Liver (tissue), 9 donors: ENCODE results near the gene WDR36. TPM values are rescaled to one million over a fixed set of nuclear protein-coding genes. Genes with fewer than 3 reads are reported as not detected.

Source experiments
- DNase-seq: peaks from one replicate; pipeline ENCODE4 v3.0.0-alpha.2; 2017; ENCODE audit warnings: low spot score
- H3K27ac ChIP-seq, 2 donors: one replicate each; pipeline ENCODE4 v1.7.0; 2013; ENCODE audit warnings: inconsistent platforms in 2 of 2, low read length in 2 of 2, control low read depth in 1 of 2, low read depth in 1 of 2, mild to moderate bottlenecking in 1 of 2
- H3K27me3 ChIP-seq, 4 donors: one replicate each; pipeline versions ENCODE4 v1.6.1 to v1.7.0; 2013; ENCODE audit warnings: low read length in 3 of 4, inconsistent platforms in 1 of 4, mild to moderate bottlenecking in 1 of 4, moderate library complexity in 1 of 4; ENCODE audit not compliant: control insufficient read depth in 4 of 4, insufficient read depth in 4 of 4
- H3K36me3 ChIP-seq, 4 donors: one replicate each; pipeline versions ENCODE4 v1.6.1 to v1.7.0; 2013; ENCODE audit warnings: low read length in 3 of 4, mild to moderate bottlenecking in 3 of 4, low read depth in 1 of 4, moderate library complexity in 1 of 4; ENCODE audit not compliant: control insufficient read depth in 4 of 4, insufficient read depth in 3 of 4
- H3K4me1 ChIP-seq, 4 donors: one replicate each; pipeline versions ENCODE4 v1.6.1 to v1.7.0; 2013; ENCODE audit warnings: low read length in 3 of 4, mild to moderate bottlenecking in 3 of 4, moderate library complexity in 1 of 4; ENCODE audit not compliant: control insufficient read depth in 4 of 4, insufficient read depth in 4 of 4
- H3K4me3 ChIP-seq, 3 donors: one replicate each; pipeline versions ENCODE4 v1.6.1 to v1.7.0; 2013; ENCODE audit warnings: low read length in 3 of 3, control low read depth in 1 of 3, low read depth in 1 of 3, mild to moderate bottlenecking in 1 of 3
- H3K9ac ChIP-seq, 2 donors: one replicate each; pipeline ENCODE4 v1.7.0; 2013; ENCODE audit warnings: low read length in 2 of 2, mild to moderate bottlenecking in 2 of 2, moderate library complexity in 2 of 2, control low read depth in 1 of 2, low read depth in 1 of 2
- H3K9me3 ChIP-seq, 4 donors: one replicate each; pipeline versions ENCODE4 v1.6.1 to v1.7.0; 2013; ENCODE audit warnings: low read length in 3 of 4; ENCODE audit not compliant: control insufficient read depth in 4 of 4
- EGR1 ChIP-seq, 2 donors: IDR thresholded peaks; 2 replicates each; pipeline ENCODE4 v1.6.1; 2016 to 2018; ENCODE audit warnings: antibody characterized with exemption in 2 of 2, low read depth in 2 of 2
- FOXA1 ChIP-seq: IDR thresholded peaks from 2 replicates; pipeline ENCODE4 v1.6.1; 2016; ENCODE audit warnings: antibody characterized with exemption
- GABPA ChIP-seq, 2 donors: IDR thresholded peaks in 1 of 2; conservative IDR thresholded peaks in 1 of 2; 2 replicates each; pipeline ENCODE4 v1.6.1; 2016; ENCODE audit warnings: antibody characterized with exemption in 2 of 2, mild to moderate bottlenecking in 1 of 2, moderate library complexity in 1 of 2
- HNF4A ChIP-seq, 2 donors: conservative IDR thresholded peaks; 2 replicates each; pipeline ENCODE4 v1.6.1; 2016; ENCODE audit warnings: antibody characterized with exemption in 2 of 2, mild to moderate bottlenecking in 2 of 2
- HNF4G ChIP-seq: IDR thresholded peaks from 2 replicates; pipeline ENCODE4 v1.6.1; 2016; ENCODE audit warnings: antibody characterized with exemption
- JUND ChIP-seq, 2 donors: IDR thresholded peaks; 2 replicates each; pipeline ENCODE4 v1.6.1; 2016; ENCODE audit warnings: antibody characterized with exemption in 2 of 2
- NR2F2 ChIP-seq: IDR thresholded peaks from 2 replicates; pipeline ENCODE4 v1.6.1; 2016; ENCODE audit warnings: antibody characterized with exemption
- RAD21 ChIP-seq, 2 donors: IDR thresholded peaks; 2 replicates each; pipeline ENCODE4 v1.6.1; 2016; ENCODE audit warnings: antibody characterized with exemption in 2 of 2, mild to moderate bottlenecking in 2 of 2
- YY1 ChIP-seq: IDR thresholded peaks from 2 replicates; pipeline ENCODE4 v1.6.1; 2016; ENCODE audit warnings: antibody characterized with exemption, mild to moderate bottlenecking
- WGBS: extraction: QIAGEN DNeasy Blood & Tissue Kit; methylation state at CpG from one replicate; pipeline ENCODE4 v1.1.7; 2013; 5-methylcytosine and 5-hydroxymethylcytosine counted together
- polyA plus RNA-seq, 2 donors: library from polyadenylated mRNA; stranded (reverse) in 1 of 2; unstranded in 1 of 2; fragments of 200-250 nt in 1 of 2; fragments of >200 nt in 1 of 2; fragmentation: Nextera tagmentation in 1 of 2; extraction: Ambion mirVana in 1 of 2; gene quantifications; one replicate each; pipeline versions ENCODE4 v1.2.1 to v1.2.3, GENCODE V29; 2013 to 2015
- total RNA-seq, 2 donors: library from RNA; depleted of rRNA; stranded (reverse); fragments of >200 nt; gene quantifications; one replicate each; pipeline ENCODE4 v1.2.3, GENCODE V29; 2014
- TF ChIP-seq, protein P1 (sequence below): fragments of 150-350 bp; IDR thresholded peaks from 2 replicates; pipeline ENCODE4 v1.5.1; 2017; ENCODE audit warnings: improper control_type of control experiment, low read depth, low read length; ENCODE audit not compliant: missing input control
- TF ChIP-seq, protein P2 (sequence below): IDR thresholded peaks from 2 replicates; pipeline ENCODE4 v1.6.1; 2016; ENCODE audit warnings: antibody characterized with exemption
- TF ChIP-seq, protein P3 (sequence below): IDR thresholded peaks from 2 replicates; pipeline ENCODE4 v1.6.1; 2016; ENCODE audit warnings: antibody characterized with exemption
- TF ChIP-seq, protein P4 (sequence below): IDR thresholded peaks from 2 replicates; pipeline ENCODE4 v1.6.1; 2016; ENCODE audit warnings: antibody characterized with exemption
- TF ChIP-seq, protein P5 (sequence below): IDR thresholded peaks from 2 replicates; pipeline ENCODE4 v1.6.1; 2016; ENCODE audit warnings: antibody characterized with exemption, mild to moderate bottlenecking
- donor health status: healthy.
- donor health status: healthy.
- donor health status: healthy.
- donor health status: healthy.
- donor health status: healthy.

The WDR36 gene
- total and polyA plus RNA-seq, 4 donors = 5.2 to 25.7 (median 12.1) TPM

DNA sequence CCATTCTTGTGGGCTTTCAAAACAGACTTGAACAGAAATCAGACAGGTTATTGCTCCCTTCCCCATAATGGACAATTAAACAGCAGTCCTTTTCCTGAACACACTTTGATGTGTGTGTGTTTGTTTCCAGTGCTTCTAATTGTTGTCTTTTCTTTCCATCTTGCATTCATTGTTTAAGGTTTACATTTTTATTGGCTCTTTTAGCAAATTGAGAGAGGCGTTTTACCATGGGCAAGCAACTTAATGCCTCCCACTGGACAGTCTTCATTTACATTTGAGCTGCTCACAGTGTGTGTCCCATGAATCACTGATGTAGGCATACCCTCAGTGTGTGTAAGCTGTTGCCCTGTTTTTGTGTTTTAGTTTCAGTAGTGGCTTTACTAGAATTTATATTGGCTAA is 25.0 kb downstream of the WDR36 start (continued):
- TF ChIP-seq, protein P1, sequence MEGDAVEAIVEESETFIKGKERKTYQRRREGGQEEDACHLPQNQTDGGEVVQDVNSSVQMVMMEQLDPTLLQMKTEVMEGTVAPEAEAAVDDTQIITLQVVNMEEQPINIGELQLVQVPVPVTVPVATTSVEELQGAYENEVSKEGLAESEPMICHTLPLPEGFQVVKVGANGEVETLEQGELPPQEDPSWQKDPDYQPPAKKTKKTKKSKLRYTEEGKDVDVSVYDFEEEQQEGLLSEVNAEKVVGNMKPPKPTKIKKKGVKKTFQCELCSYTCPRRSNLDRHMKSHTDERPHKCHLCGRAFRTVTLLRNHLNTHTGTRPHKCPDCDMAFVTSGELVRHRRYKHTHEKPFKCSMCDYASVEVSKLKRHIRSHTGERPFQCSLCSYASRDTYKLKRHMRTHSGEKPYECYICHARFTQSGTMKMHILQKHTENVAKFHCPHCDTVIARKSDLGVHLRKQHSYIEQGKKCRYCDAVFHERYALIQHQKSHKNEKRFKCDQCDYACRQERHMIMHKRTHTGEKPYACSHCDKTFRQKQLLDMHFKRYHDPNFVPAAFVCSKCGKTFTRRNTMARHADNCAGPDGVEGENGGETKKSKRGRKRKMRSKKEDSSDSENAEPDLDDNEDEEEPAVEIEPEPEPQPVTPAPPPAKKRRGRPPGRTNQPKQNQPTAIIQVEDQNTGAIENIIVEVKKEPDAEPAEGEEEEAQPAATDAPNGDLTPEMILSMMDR = no peak
- TF ChIP-seq NR2F2 = no peak
- TF ChIP-seq, protein P2, sequence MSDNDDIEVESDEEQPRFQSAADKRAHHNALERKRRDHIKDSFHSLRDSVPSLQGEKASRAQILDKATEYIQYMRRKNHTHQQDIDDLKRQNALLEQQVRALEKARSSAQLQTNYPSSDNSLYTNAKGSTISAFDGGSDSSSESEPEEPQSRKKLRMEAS = no peak
- TF ChIP-seq EGR1 (IDR thresholded peaks at IDR 0.05; ENCODE audit: low read depth in 2 of 2) = no peak
- TF ChIP-seq RAD21 (IDR thresholded peaks at IDR 0.05) = no peak
- no peak for TF ChIP-seq JUND (IDR thresholded peaks at IDR 0.05)
- no peak for TF ChIP-seq FOXA1

DNA sequence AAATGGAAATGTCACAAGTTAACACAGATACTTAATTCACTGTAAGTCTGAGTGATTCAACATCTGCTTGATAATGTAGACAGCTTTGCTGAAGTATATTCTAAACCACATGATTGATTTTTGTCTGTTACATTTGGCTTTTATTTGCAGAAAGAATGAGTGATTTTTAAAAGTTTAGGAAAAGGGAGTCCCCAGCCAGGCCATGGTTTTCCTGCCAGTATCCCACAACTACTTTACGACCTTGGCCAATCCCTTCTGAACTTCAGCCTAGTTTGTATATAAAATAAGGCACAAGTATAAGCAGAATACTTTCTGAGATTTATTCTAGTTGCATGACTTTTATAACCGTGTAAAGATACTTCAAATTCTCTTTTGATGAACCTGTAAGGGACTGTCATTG is 27.1 kb downstream of the WDR36 start:
- 82% methylated on average over 2 of the region's 2 CpGs for WGBS

DNA sequence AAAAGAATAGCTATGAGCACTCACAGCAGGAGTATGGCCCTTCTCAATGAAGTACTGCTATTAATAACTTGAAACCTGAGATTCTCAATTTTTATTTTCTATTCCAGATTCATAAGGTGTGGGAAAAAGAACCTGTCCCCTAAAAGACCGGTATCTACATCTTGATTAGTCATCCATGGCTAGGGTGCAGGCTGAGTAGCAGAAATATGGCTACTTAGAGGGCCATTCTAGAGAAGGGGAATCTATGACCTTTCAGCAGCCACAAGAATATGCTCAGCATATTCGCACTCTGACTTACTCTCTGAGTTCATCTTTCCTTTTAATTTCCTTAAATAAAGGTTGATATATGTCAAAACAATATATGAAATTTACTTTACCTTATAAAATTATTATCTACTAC is 27.7 kb downstream of the WDR36 start:
- TF ChIP-seq, protein P3, sequence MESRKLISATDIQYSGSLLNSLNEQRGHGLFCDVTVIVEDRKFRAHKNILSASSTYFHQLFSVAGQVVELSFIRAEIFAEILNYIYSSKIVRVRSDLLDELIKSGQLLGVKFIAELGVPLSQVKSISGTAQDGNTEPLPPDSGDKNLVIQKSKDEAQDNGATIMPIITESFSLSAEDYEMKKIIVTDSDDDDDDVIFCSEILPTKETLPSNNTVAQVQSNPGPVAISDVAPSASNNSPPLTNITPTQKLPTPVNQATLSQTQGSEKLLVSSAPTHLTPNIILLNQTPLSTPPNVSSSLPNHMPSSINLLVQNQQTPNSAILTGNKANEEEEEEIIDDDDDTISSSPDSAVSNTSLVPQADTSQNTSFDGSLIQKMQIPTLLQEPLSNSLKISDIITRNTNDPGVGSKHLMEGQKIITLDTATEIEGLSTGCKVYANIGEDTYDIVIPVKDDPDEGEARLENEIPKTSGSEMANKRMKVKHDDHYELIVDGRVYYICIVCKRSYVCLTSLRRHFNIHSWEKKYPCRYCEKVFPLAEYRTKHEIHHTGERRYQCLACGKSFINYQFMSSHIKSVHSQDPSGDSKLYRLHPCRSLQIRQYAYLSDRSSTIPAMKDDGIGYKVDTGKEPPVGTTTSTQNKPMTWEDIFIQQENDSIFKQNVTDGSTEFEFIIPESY = no peak
- TF ChIP-seq FOXA1 (no peak), HNF4G (no peak), HNF4A (conservative IDR thresholded peaks at IDR 0.05) (no peak)
- TF ChIP-seq, protein P4, sequence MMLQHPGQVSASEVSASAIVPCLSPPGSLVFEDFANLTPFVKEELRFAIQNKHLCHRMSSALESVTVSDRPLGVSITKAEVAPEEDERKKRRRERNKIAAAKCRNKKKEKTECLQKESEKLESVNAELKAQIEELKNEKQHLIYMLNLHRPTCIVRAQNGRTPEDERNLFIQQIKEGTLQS = no peak
- TF ChIP-seq, protein P2 = no peak
- TF ChIP-seq, protein P5, sequence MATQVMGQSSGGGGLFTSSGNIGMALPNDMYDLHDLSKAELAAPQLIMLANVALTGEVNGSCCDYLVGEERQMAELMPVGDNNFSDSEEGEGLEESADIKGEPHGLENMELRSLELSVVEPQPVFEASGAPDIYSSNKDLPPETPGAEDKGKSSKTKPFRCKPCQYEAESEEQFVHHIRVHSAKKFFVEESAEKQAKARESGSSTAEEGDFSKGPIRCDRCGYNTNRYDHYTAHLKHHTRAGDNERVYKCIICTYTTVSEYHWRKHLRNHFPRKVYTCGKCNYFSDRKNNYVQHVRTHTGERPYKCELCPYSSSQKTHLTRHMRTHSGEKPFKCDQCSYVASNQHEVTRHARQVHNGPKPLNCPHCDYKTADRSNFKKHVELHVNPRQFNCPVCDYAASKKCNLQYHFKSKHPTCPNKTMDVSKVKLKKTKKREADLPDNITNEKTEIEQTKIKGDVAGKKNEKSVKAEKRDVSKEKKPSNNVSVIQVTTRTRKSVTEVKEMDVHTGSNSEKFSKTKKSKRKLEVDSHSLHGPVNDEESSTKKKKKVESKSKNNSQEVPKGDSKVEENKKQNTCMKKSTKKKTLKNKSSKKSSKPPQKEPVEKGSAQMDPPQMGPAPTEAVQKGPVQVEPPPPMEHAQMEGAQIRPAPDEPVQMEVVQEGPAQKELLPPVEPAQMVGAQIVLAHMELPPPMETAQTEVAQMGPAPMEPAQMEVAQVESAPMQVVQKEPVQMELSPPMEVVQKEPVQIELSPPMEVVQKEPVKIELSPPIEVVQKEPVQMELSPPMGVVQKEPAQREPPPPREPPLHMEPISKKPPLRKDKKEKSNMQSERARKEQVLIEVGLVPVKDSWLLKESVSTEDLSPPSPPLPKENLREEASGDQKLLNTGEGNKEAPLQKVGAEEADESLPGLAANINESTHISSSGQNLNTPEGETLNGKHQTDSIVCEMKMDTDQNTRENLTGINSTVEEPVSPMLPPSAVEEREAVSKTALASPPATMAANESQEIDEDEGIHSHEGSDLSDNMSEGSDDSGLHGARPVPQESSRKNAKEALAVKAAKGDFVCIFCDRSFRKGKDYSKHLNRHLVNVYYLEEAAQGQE = no peak
- Histone ChIP-seq H3K4me3 (no peak overlapping the region), H3K27me3 (no peaks in the 10 kb centered on the region), H3K4me1 (no peaks in the 10 kb centered on the region), H3K9me3 (no peaks in the 10 kb centered on the region), H3K36me3 (peaks cover 7 to 52% (median 37%) of the 10 kb centered on the region in 4 donors), H3K27ac (no peak overlapping the region), H3K9ac (no peak overlapping the region)
- DNase-seq = no peak
- WGBS = 94% methylated on average over 2 of the region's 2 CpGs

More for the DNA sequence above, 27.1 kb downstream of the WDR36 start:
- Histone ChIP-seq H3K27me3 (no peaks in the 10 kb centered on the region), H3K27ac (no peak overlapping the region), H3K4me1 (no peaks in the 10 kb centered on the region), H3K36me3 (peaks cover 7 to 52% (median 33%) of the 10 kb centered on the region in 4 donors), H3K9me3 (no peaks in the 10 kb centered on the region), H3K4me3 (no peak overlapping the region), H3K9ac (no peak overlapping the region)
- DNase-seq = no peak
- TF ChIP-seq YY1 (no peak), HNF4A (conservative IDR thresholded peaks at IDR 0.05) (no peak), EGR1 (IDR thresholded peaks at IDR 0.05; ENCODE audit: low read depth in 2 of 2) (no peak), GABPA (IDR thresholded peaks at IDR 0.05 in 1 of 2, conservative IDR thresholded peaks at IDR 0.05 in 1 of 2) (no peak)
